HEK293 (cell line): ENCODE results near the gene MCM3AP.
A peak's percentile ranks its signal among the peaks of the same experiment; 100 is the strongest.

Experiments used
- CTCF ChIA-PET: fragments of 350-600 bp; formaldehyde crosslinking; extraction: SDS; loops from one replicate; lab custom pipeline; 2021; ENCODE audit warnings: antibody characterized with exemption; lab: Yijun Ruan, JAX
- POLR2A ChIA-PET: fragments of 300-600 bp; formaldehyde crosslinking; extraction: SDS; loops from one replicate; lab custom pipeline; 2020; ENCODE audit warnings: antibody characterized with exemption, inconsistent platforms; lab: Yijun Ruan, JAX
- H3K27ac ChIP-seq: fragments of 200-500 bp; sonication (Bioruptor generic); 2 replicates; pipeline ENCODE4 v1.5.1; 2014; ENCODE audit warnings: low read depth, low read length, control low read depth, inconsistent platforms; ENCODE audit errors: extremely low read depth
- H3K36me3 ChIP-seq, 2 experiments: fragments of 200-500 bp in 1 of 2; sonication (Bioruptor generic) in 1 of 2; 1 replicate in 1 of 2; 2 replicates in 1 of 2; pipeline ENCODE4 v1.5.1; 2014 to 2017; ENCODE audit warnings: inconsistent platforms in 2 of 2, low read length in 2 of 2; ENCODE audit not compliant: control insufficient read depth in 2 of 2, insufficient read depth in 1 of 2
- H3K4me1 ChIP-seq: fragments of 200-500 bp; sonication (Bioruptor generic); 2 replicates; pipeline ENCODE4 v1.5.1; 2014; ENCODE audit warnings: mild to moderate bottlenecking, low read length, inconsistent platforms; ENCODE audit not compliant: control insufficient read depth, insufficient read depth
- H3K4me3 ChIP-seq: 2 replicates; pipeline ENCODE4 v1.5.1; 2011; ENCODE audit warnings: low read depth, mild to moderate bottlenecking, control low read depth, low read length, moderate library complexity
- H3K9me3 ChIP-seq: fragments of 200-500 bp; sonication (Bioruptor generic); 2 replicates; pipeline ENCODE4 v1.5.1; 2014; ENCODE audit warnings: low read depth, low read length, inconsistent platforms; ENCODE audit not compliant: control insufficient read depth, insufficient read depth
- EGR2 ChIP-seq: fragments of 450-650 bp; formaldehyde crosslinking; IDR thresholded peaks from 2 replicates; pipeline ENCODE4 v1.5.1; 2016; ENCODE audit warnings: low read depth, missing biosample characterization, missing genetic modification characterization
- GLI4 ChIP-seq: fragments of 450-650 bp; formaldehyde crosslinking; IDR thresholded peaks from 2 replicates; pipeline ENCODE4 v1.5.1; 2016; ENCODE audit warnings: missing biosample characterization, missing genetic modification characterization
- GLIS1 ChIP-seq: fragments of 450-650 bp; formaldehyde crosslinking; IDR thresholded peaks from 2 replicates; pipeline ENCODE4 v1.5.1; 2016; ENCODE audit warnings: missing biosample characterization, missing genetic modification characterization
- KLF8 ChIP-seq: fragments of 450-650 bp; formaldehyde crosslinking; IDR thresholded peaks from 2 replicates; pipeline ENCODE4 v1.5.1; 2016; ENCODE audit warnings: missing biosample characterization, missing genetic modification characterization
- SETDB1 ChIP-seq: IDR thresholded peaks from one replicate; pipeline ENCODE4 v1.6.1; 2017; ENCODE audit warnings: mild to moderate bottlenecking, low read length, moderate library complexity, mixed read lengths; ENCODE audit not compliant: insufficient read length
- WT1 ChIP-seq: fragments of 450-650 bp; formaldehyde crosslinking; IDR thresholded peaks from 2 replicates; pipeline ENCODE4 v1.5.1; 2016; ENCODE audit warnings: missing biosample characterization, missing genetic modification characterization
- ZFHX2 ChIP-seq: fragments of 450-650 bp; formaldehyde crosslinking; conservative IDR thresholded peaks from 2 replicates; pipeline ENCODE4 v1.5.1; 2016; ENCODE audit warnings: missing biosample characterization, missing genetic modification characterization
- ZIC2 ChIP-seq: fragments of 450-650 bp; formaldehyde crosslinking; IDR thresholded peaks from 2 replicates; pipeline ENCODE4 v1.5.1; 2016; ENCODE audit warnings: missing biosample characterization, missing genetic modification characterization
- ZNF221 ChIP-seq: fragments of 450-650 bp; formaldehyde crosslinking; IDR thresholded peaks from 2 replicates; pipeline ENCODE4 v1.5.1; 2017; ENCODE audit warnings: missing biosample characterization, missing genetic modification characterization, borderline replicate concordance
- ZNF248 ChIP-seq: fragments of 450-650 bp; formaldehyde crosslinking; IDR thresholded peaks from 2 replicates; pipeline ENCODE4 v1.5.1; 2017; ENCODE audit warnings: missing biosample characterization, missing genetic modification characterization
- ZNF561 ChIP-seq: fragments of 450-650 bp; IDR thresholded peaks from 2 replicates; pipeline ENCODE4 v1.5.1; 2018; ENCODE audit warnings: missing biosample characterization, missing genetic modification characterization, borderline replicate concordance
- ZNF596 ChIP-seq: fragments of 450-650 bp; IDR thresholded peaks from 2 replicates; pipeline ENCODE4 v1.5.0; 2018; ENCODE audit warnings: missing biosample characterization, mild to moderate bottlenecking, missing genetic modification characterization, moderate library complexity
- ZNF664 ChIP-seq: fragments of 450-650 bp; formaldehyde crosslinking; IDR thresholded peaks from 2 replicates; pipeline ENCODE4 v1.5.1; 2016; ENCODE audit warnings: missing biosample characterization, missing genetic modification characterization
- TF ChIP-seq, protein P1 (sequence below): fragments of 450-650 bp; formaldehyde crosslinking; IDR thresholded peaks from 2 replicates; pipeline ENCODE4 v1.5.1; 2016; ENCODE audit warnings: missing biosample characterization, missing genetic modification characterization, low read depth
- TF ChIP-seq, protein P2 (sequence below): fragments of 450-650 bp; IDR thresholded peaks from 2 replicates; pipeline ENCODE4 v1.5.1; 2018; ENCODE audit warnings: missing biosample characterization, missing genetic modification characterization
- TF ChIP-seq, protein P3 (sequence below): fragments of 450-650 bp; formaldehyde crosslinking; IDR thresholded peaks from 2 replicates; pipeline ENCODE4 v1.5.1; 2016; ENCODE audit warnings: missing biosample characterization, missing genetic modification characterization

Gene MCM3AP

DNA sequence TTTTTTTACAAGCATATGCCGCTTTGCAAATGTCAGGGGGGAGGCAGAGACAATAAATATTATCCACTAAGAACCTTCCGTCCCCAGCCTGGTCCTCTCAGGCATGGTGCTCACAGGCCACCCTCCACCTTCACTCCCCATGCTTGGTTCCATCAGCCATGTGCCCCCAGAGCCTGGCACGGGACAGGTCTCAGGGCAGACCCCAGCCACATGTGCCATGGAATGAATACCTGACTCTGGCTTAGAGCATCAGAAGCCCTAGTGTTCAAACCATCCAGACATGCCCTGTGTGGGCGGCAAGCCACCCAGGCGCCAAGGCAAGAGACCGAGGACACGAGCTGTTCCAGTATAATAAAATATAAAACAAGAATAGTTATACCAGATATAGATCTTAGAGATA lies 62.2 kb downstream of the MCM3AP start:
- TF ChIP-seq ZFHX2 = peak; percentile 41; the same call in 1 of the 2 replicates
- TF ChIP-seq ZNF248 (tag by site-specific recombination) = no peak

GRCh38 chr21:46222436-46223116 lies 62.8 kb downstream of the MCM3AP start:
- Histone ChIP-seq H3K27ac (no peak overlapping the region), H3K4me1 (peaks cover 8% of the 10 kb centered on the region; the same call in 1 of the 2 replicates), H3K9me3 (no peaks in the 10 kb centered on the region), H3K36me3 (peaks cover 13 to 37% of the 10 kb centered on the region in 2 experiments; a peak in 2 of 3 replicates), H3K4me3 (no peak overlapping the region)
- ChIA-PET CTCF (no interaction called here), POLR2A (no interaction called here)
- peak; percentile 91 for TF ChIP-seq EGR2 (tag by site-specific recombination)
- TF ChIP-seq ZFHX2 = peak; percentile 90
- TF ChIP-seq ZNF596 = no peak
- TF ChIP-seq ZIC2 = peak; percentile 92
- TF ChIP-seq GLIS1 (tag by site-specific recombination) = peak; percentile 90
- TF ChIP-seq, protein P1, sequence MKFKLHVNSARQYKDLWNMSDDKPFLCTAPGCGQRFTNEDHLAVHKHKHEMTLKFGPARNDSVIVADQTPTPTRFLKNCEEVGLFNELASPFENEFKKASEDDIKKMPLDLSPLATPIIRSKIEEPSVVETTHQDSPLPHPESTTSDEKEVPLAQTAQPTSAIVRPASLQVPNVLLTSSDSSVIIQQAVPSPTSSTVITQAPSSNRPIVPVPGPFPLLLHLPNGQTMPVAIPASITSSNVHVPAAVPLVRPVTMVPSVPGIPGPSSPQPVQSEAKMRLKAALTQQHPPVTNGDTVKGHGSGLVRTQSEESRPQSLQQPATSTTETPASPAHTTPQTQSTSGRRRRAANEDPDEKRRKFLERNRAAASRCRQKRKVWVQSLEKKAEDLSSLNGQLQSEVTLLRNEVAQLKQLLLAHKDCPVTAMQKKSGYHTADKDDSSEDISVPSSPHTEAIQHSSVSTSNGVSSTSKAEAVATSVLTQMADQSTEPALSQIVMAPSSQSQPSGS (tag by site-specific recombination) = no peak
- TF ChIP-seq, protein P2, sequence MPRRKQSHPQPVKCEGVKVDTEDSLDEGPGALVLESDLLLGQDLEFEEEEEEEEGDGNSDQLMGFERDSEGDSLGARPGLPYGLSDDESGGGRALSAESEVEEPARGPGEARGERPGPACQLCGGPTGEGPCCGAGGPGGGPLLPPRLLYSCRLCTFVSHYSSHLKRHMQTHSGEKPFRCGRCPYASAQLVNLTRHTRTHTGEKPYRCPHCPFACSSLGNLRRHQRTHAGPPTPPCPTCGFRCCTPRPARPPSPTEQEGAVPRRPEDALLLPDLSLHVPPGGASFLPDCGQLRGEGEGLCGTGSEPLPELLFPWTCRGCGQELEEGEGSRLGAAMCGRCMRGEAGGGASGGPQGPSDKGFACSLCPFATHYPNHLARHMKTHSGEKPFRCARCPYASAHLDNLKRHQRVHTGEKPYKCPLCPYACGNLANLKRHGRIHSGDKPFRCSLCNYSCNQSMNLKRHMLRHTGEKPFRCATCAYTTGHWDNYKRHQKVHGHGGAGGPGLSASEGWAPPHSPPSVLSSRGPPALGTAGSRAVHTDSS (tag by site-specific recombination) = no peak
- no peak for TF ChIP-seq ZNF664 (tag by site-specific recombination)
- TF ChIP-seq, all 188 proteins: peak for 4

More for the DNA sequence above, 62.2 kb downstream of the MCM3AP start:
- H3K4me1 ChIP-seq = peaks cover 8% of the 10 kb centered on the region; the same call in 1 of the 2 replicates
- ChIA-PET POLR2A (no interaction called here), CTCF (interaction anchor here (0.6 kb wide), 1 partner anchor 64 kb away, joined by 3 read pairs; no protein-coding TSS in a partner anchor)
- peaks cover 12 to 37% of the 10 kb centered on the region in 2 experiments; a peak in 2 of 3 replicates for H3K36me3 ChIP-seq
- no peak overlapping the region for H3K4me3 ChIP-seq
- no peaks in the 10 kb centered on the region for H3K9me3 ChIP-seq
- no peak overlapping the region for H3K27ac ChIP-seq

DNA sequence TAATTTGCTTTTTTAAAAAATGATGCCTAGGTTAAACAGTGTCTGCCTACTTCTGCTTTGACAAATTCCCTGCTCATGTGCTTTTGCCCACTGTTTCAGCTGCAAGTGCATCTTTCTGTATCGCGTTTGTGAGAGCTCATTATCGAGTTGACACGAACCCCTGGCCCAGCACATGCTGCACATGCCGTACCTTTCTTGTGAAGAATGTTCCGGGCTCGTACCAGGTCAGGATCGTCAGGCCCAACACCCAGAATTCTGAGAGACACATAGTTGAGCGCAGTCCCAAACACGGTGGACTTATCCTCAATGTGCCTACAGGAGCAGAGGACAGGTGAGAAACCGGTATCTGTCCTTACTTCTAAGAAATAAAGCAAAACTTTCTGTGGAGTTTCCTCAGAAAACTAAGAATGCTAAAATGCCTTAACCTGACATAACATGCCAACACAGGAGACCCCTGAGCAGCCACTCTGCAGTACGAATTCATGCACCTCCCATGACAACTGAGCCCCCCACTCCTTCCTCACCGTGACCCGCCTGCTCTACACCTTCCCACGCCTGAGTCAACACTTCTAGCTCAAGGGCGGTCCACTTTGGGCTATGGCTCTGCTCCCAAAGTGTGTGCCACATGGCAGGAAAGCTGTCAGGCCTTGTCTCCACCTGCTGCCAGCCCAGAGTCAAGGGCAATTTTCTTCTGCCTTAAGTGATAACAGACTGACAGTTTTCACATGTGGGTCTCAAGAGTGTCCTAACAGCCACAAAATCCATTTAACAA lies 63.6 kb downstream of the MCM3AP start:
- CTCF ChIA-PET = no interaction called here
- H3K4me3 ChIP-seq = no peak overlapping the region
- peaks cover 13 to 37% of the 10 kb centered on the region in 2 experiments; a peak in 2 of 3 replicates for H3K36me3 ChIP-seq

More for the DNA sequence above, 63.6 kb downstream of the MCM3AP start:
- no peak overlapping the region for H3K27ac ChIP-seq
- TF ChIP-seq, protein P3, sequence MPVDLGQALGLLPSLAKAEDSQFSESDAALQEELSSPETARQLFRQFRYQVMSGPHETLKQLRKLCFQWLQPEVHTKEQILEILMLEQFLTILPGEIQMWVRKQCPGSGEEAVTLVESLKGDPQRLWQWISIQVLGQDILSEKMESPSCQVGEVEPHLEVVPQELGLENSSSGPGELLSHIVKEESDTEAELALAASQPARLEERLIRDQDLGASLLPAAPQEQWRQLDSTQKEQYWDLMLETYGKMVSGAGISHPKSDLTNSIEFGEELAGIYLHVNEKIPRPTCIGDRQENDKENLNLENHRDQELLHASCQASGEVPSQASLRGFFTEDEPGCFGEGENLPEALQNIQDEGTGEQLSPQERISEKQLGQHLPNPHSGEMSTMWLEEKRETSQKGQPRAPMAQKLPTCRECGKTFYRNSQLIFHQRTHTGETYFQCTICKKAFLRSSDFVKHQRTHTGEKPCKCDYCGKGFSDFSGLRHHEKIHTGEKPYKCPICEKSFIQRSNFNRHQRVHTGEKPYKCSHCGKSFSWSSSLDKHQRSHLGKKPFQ (tag by site-specific recombination) = no peak
- TF ChIP-seq ZNF221 (tag by site-specific recombination) (no peak), ZNF248 (tag by site-specific recombination) (no peak), KLF8 (no peak), ZNF561 (tag by site-specific recombination) (no peak), SETDB1 (no peak), WT1 (no peak), GLI4 (tag by site-specific recombination) (no peak)
- 0 out of 2 replicates have a peak, but pooled peaks cover 1% of the 10 kb centered on the region for H3K4me1 ChIP-seq
- POLR2A ChIA-PET = interaction anchor here (0.7 kb wide), 1 partner anchor 1409 kb away, joined by 4 read pairs; no protein-coding TSS in a partner anchor
- no peaks in the 10 kb centered on the region for H3K9me3 ChIP-seq
